HG02610 (cell line): ENCODE data around the gene RHOV.

Experiments
- ATAC-seq: cut with Tn5 transposase; IDR thresholded peaks from one replicate; pipeline ENCODE4 v1.9.1; 2021; ENCODE audit warnings: mild to moderate bottlenecking, moderate library complexity; ENCODE audit not compliant: unreplicated experiment

Gene RHOV

GRCh38 chr15:40904552-40905201, 30.6 kb upstream of the RHOV start:
- ATAC-seq: no peak

- no peak for ATAC-seq
These were observed 28.8 kb upstream of the RHOV start for GRCh38 chr15:40902605-40903561.

- ATAC-seq: no peak
These were observed 27.0 kb upstream of the RHOV start for GRCh38 chr15:40901053-40901443.

GRCh38 chr15:40900256-40901052, 26.4 kb upstream of the RHOV start:
- no peak for ATAC-seq

- ATAC-seq: no peak
These were observed 25.6 kb upstream of the RHOV start for GRCh38 chr15:40899536-40900207.

- peak; percentile 32 for ATAC-seq
These were observed 20.8 kb upstream of the RHOV start for GRCh38 chr15:40894681-40895448.

GRCh38 chr15:40893733-40894680, 20.0 kb upstream of the RHOV start, which contains the start of gene VPS18:
Gene VPS18, plus strand, starts transcription at chr15:40894450. Its CDS starts 319 bp downstream, at chr15:40894769.
- peak; percentile 92 for ATAC-seq

GRCh38 chr15:40893019-40893670, 19.1 kb upstream of the RHOV start:
- ATAC-seq: no peak

- no peak for ATAC-seq
These were observed 18.5 kb upstream of the RHOV start for GRCh38 chr15:40892447-40893012.

- no peak for ATAC-seq
These were observed 17.9 kb upstream of the RHOV start for GRCh38 chr15:40891810-40892446.

- ATAC-seq: no peak
These were observed 17.1 kb upstream of the RHOV start for GRCh38 chr15:40891138-40891537.

- ATAC-seq: no peak
These were observed 15.1 kb upstream of the RHOV start for GRCh38 chr15:40889112-40889511.

- no peak for ATAC-seq
These were observed 12.6 kb upstream of the RHOV start for GRCh38 chr15:40886586-40886985.

- no peak for ATAC-seq
These were observed 7.3 kb upstream of the RHOV start for GRCh38 chr15:40881351-40881750.

- peak; percentile 50 for ATAC-seq
These were observed 5.6 kb upstream of the RHOV start for GRCh38 chr15:40879609-40880008.

- peak; percentile 59 for ATAC-seq
These were observed 4.8 kb upstream of the RHOV start for GRCh38 chr15:40878785-40879184.

- ATAC-seq: no peak
These were observed 3.7 kb upstream of the RHOV start for GRCh38 chr15:40877694-40878093.
